HG03175 (cell line): ENCODE measurements around the gene CRYGD.
"Not testable (repeated sequence)": the region's sequence is repeated elsewhere in the genome, so short reads cannot be mapped to it uniquely, and the experiment has no call there.

Experiments
- ATAC-seq: cut with Tn5 transposase; IDR thresholded peaks from one replicate; pipeline ENCODE4 v1.9.1; 2021; ENCODE audit warnings: mild to moderate bottlenecking, moderate library complexity; ENCODE audit not compliant: unreplicated experiment

CRYGD gene

GRCh38 chr2:208124013-208124715 is at the start of gene CRYGD:
Gene CRYGD, minus strand, starts transcription at chr2:208124524. Its CDS starts 51 bp downstream, at chr2:208124473.
- ATAC-seq: not testable (repeated sequence)

GRCh38 chr2:208172125-208172524 is 47.8 kb upstream of the CRYGD start:
- no peak for ATAC-seq

GRCh38 chr2:208164951-208165755 is 40.8 kb upstream of the CRYGD start:
- no peak for ATAC-seq

GRCh38 chr2:208163489-208163888 is 39.2 kb upstream of the CRYGD start, which contains the start of gene CRYGA:
Gene CRYGA, minus strand, starts transcription at chr2:208163589. Its CDS starts 33 bp downstream, at chr2:208163556.
- ATAC-seq: no peak

- no peak for ATAC-seq
Observed at GRCh38 chr2:208156439-208156838, 32.1 kb upstream of the CRYGD start.

GRCh38 chr2:208153156-208153555 is 28.8 kb upstream of the CRYGD start:
- no peak for ATAC-seq

- no peak for ATAC-seq
Observed at GRCh38 chr2:208150956-208151355, 26.6 kb upstream of the CRYGD start.

- no peak for ATAC-seq
Observed at GRCh38 chr2:208150094-208150493, 25.8 kb upstream of the CRYGD start.

- ATAC-seq: no peak
Observed at GRCh38 chr2:208148803-208149202, 24.5 kb upstream of the CRYGD start.

- ATAC-seq: no peak
Observed at GRCh38 chr2:208147759-208148158, 23.4 kb upstream of the CRYGD start.

GRCh38 chr2:208147008-208147407 is 22.7 kb upstream of the CRYGD start:
- ATAC-seq: no peak

- ATAC-seq: no peak
Observed at GRCh38 chr2:208146006-208146405, 21.7 kb upstream of the CRYGD start, which contains the start of gene CRYGB. Gene CRYGB, minus strand, starts transcription at chr2:208146158. Its CDS starts 38 bp downstream, at chr2:208146120.

- ATAC-seq: no peak
Observed at GRCh38 chr2:208142925-208143799, 18.8 kb upstream of the CRYGD start.

- no peak for ATAC-seq
Observed at GRCh38 chr2:208142240-208142924, 18.1 kb upstream of the CRYGD start.

GRCh38 chr2:208139447-208139846 is 15.1 kb upstream of the CRYGD start:
- ATAC-seq: no peak

- ATAC-seq: not testable (repeated sequence)
Observed at GRCh38 chr2:208138334-208138733, 14.0 kb upstream of the CRYGD start.

- no peak for ATAC-seq
Observed at GRCh38 chr2:208136716-208137094, 12.4 kb upstream of the CRYGD start.

GRCh38 chr2:208135794-208136715 is 11.7 kb upstream of the CRYGD start:
- no peak for ATAC-seq

GRCh38 chr2:208134928-208135586 is 10.7 kb upstream of the CRYGD start:
- no peak for ATAC-seq
